Measurements from ENCODE around the gene PRKCD.

Gene PRKCD

DNA sequence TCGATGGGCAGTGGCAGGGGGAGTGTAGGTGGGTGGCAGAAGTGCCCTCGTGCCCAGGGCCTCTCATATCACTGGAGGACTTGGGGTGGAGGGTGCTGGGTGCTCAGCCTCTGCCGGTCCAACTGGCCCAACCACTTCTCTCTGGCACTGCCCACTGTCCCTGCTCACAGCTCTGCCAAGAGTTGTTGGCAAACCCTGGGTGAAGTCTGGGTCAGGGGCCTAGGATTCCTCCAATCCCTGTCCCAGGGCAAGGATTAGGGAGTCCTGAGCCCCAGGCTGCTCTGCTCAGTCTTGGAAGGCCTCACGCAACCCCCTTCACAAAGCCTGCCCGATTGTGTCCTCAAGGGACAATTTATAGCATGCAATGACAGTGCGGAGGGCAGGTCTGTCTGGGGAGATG, 5.2 kb upstream of the PRKCD start:
- no peak for DNase-seq (ENCODE audit: low spot score)

DNA sequence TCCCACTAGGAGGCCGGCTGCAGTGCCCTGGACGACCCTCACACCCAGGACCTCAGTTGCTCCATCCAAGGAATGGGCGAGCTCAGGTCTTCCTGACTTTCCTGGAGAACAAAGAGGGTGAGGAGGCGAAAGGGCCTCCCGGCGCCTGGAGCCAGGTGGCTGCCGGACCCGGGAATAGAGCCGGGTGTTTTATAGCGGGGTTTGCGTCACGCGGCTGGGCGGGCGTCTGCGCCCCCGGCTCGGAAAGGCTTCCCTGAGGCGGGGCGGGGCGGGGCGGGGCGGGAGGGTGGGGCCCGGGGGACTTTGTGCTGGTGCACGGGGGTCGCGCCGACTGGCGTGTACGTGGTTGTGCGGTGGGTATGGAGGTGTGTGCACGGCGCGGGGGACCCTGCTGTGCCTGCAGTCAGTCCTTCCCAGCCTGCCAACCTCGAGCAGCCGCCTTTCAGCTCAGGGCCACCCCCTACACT, 4.6 kb upstream of the PRKCD start:
- DNase-seq (ENCODE audit: low spot score), result no peak

DNA sequence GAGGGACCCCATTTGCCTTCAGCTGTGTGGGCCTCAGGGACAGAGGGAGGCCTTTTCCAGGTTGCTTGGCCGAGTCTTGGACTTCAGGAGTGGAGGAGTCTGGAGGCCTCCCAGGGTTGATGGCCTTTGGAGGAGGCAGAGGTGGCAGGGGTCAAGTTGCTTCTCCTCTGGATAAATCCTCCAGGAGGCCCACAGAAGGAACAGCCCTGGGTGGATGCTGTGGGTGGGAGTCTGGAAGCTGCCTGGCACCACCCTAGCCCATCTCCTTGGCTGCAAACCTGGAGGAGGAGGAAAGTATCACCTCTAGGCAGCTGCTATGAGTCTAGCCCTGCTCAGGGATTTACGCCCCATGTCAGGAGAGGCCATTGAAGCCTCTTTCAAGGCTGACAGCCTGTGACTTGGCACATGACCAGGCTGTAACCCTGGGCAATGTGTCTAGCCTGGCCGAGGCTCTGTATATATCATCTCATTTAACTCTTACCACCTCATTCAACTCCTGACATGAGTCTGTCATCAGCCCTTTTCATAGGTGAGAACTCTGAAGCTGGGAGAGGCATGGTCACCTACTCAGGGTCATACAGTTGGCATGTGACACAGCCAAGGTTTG, 2.9 kb upstream of the PRKCD start:
- no peak for DNase-seq (ENCODE audit: low spot score)

DNA sequence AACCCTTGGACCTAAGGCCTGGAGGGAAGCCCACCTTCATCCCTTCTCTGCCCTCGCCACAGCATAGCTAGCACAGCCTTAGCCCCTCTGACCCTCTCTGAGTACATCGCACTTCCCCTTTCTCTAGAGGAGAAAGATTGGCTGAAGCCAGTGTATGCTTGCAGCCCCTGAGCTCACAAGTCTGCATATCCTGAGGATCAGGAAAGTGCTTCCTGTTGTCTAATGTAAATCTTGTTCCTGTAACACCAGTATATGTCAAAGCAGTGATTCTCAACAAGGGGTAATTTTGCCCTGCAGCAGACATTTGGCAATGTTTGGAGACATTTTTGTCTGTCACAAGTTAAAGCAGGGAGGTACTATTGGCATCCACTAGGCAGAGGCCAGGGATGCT, 2.2 kb upstream of the PRKCD start:
- no peak for DNase-seq (ENCODE audit: low spot score)

DNA sequence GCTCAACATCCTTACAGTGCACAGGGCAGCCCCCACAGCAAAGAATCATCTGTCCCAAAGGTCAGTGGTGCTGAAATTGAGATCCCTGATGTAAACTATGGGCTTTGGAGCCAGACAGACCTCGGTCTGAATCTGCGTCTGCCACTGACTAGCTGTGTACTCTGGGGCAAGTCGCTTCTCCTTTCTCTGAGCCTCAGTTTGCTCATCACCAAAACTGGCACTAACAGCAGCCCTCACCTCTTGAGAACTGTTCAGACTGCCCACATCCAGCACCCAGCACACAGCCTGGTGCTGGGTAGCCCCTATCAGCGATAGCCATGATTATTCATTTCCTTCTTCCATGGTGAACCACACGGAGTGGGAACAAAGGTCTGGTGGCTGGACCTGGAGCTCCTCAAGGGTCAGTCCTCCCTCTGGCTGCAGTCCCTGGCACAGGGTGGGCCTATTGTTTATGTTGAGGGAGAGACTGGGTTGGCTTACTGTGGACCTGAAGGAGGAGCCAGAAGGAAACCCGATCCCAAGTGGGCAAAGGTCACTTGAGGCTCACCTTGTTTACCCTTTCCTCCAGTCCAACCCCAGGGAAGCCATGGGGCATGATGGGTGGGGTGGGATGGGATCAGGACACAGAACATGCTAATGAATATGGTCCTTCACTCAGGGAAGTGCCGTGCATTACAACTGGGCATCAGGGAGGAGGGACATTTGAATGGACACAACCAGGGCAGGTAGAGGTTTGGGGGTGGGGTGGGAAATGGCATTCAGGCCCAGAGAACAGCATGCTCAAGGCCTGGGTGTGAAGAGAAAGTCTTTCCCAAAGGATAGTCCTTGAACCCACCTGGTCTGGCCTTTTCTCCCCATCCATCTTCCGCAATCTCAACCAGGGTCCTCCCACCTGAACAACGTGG, 1.6 kb upstream of the PRKCD start:
- peak; percentile 16 for DNase-seq (ENCODE audit: low spot score)

DNA sequence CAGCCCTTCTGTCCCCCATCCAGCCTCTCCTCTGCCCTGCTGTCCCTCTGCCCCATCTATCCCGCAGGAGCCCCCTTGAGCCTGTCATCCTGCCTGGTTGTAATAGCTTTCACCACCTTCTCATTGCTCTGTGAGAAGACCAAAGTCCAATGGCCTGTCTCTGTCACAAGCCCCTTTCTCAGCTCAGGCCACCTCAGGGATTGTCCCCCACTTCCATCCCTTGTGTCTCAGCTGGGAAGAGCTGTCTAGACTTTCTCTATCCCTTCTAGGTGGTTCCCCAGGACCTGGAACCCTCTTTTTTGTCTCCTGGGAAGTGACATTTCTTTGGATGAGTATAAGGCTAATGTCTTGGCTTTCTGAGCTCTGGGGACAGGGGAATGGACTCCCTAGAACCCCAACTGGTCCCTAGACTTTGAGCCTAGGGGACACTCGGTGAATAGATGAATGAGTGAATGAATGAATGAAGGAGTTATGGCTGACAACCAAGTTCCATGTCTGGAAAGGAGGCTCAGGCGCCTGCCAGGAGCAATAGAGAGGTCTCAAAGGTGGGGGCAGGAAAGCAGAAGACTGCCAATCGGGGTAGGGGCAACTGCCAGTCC, 849 bp upstream of the PRKCD start:
- no peak for DNase-seq (ENCODE audit: low spot score)

DNA sequence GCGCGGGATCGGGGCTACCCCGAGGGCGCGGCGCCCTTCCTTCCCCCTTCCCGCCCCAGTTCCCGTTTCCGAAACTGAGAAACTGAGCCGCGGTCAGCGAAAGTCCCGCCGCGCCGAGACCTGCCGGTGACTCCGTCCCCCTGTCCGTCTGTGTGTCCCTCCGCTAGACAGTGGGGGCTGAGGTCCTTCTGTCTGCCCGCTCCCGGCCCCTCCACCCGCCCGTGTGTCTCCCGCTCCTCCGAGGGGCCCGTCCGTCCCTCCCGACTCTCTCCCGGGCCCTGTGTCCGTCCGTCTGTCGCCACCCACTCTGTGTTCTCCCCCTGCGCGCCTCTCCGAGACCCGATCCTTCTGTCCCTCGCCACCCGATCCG, 426 bp downstream of the PRKCD start:
- DNase-seq (ENCODE audit: low spot score), result peak; percentile 20

DNA sequence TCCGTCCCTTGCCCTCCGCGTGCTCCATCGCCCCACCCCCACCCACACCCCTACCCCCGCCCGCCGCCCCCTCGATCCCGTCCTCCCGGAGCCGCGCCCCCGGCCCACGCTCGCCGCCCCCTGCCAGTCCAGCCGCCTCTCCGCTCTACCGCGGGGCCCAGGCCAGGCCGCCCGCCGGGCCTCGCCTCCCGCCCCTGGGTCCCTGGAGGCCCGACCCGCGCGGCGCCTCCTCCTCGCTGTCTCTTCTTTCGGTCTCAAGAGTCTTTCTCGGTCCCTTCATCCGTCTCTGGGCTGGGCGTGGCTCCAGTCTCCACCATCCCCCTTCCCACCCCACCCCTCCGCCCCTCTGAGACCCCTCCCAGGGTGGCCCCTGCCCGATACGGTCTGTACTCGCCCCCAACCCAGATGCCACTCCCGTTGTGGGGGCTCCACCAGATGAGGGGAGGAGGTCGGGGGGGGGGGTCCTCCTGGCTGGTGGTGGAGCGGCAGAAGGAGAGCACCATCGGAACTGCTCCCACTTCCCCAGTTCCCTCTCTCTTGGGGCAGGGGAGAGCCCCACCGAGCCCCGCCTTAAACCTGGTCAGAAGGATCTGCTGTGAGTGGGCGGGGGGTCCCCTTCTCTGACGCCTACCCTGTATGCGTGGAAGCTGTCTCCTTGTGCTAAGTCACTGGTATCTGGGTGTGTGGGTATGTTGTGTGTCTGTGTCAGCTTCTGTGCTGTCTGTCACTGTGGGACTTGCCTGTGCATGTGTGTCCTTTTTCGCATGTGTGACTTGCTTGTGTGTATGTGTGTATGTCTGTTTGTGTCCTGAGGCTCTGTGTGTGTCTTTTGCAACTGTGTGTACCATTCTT, 1.0 kb downstream of the PRKCD start:
- DNase-seq (ENCODE audit: low spot score), result peak; percentile 57

DNA sequence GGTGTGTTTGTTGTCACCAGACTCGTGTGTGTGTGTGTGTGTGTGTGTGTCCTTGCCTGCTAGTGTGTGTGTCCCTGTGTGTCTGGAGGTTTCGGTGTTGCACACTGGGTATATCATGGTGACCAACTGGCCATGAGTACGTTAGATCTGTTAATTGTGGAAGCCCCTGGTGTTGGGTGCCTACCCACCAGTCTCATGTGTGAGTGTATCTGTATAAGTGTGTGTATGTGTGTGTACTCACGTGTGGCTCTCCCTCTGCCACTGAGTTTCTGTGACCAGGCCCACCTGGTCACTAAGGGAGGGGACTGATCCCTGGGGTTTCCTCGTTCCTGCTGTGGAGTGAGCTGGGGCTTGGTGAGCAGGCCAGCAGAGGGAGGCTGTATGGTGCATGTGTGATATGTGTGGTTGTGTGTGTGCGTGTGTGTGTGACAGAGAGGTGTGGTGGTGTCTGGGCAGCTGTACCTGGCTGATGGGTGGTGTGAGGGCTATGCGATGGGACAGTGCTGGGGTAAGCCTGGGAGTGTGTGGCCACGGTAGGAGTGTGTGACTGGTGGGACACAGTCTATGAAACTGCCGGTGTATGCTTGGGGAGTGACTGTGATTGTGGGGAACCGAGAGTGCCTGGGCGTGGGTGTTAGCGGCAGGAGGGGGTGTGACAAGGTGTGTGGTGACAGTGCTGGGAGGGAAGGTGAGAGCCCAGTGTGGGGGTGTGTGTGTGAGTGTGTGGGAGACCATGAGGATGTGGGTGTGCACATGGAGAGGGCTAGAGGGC, 1.8 kb downstream of the PRKCD start:
- no peak for DNase-seq (ENCODE audit: low spot score)

DNA sequence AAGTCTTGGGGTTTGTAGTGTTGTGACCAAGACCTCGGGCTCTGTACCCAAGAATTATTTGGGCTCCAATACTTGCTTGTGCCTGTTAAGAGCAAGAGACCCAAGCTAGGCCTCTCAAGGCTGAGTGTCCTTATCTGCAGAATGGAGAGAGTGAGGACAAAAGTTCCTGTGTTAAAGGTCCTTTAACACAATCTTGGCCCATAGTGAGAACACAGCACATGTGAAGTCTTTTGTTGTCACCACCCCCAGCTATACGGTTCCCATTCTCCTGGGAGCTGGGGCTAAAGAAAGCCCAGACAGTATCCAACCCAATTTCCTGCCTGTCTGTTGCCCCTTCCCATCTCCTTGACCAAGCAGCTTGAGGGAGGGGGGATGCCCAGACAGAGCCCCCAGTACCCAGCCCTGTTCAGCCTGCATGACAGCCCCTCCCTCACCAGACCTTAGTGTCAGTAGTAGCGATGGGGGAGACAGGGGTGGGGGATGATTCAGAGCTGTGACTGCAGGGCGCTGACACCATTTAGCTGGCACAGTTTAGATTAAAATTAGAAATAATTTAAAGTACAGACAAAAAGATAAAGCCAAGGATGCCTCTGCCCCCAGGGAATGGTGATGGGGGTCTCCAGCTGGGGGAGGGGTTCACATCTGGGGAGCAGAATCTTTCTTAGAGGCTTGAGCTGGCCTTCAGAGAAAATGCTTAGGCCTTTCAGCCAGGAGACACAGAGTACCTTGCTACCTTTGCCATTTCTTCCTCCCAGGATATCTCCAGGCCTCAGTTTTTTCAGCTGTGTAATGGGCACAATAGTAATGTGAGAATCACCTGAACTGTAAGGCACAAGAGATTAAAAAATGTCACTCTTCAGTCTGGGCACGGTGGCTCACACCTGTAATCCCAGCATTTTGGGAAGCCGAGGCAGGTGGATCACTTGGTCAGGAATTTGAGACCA, 2.7 kb downstream of the PRKCD start:
- DNase-seq (ENCODE audit: low spot score), result no peak

DNA sequence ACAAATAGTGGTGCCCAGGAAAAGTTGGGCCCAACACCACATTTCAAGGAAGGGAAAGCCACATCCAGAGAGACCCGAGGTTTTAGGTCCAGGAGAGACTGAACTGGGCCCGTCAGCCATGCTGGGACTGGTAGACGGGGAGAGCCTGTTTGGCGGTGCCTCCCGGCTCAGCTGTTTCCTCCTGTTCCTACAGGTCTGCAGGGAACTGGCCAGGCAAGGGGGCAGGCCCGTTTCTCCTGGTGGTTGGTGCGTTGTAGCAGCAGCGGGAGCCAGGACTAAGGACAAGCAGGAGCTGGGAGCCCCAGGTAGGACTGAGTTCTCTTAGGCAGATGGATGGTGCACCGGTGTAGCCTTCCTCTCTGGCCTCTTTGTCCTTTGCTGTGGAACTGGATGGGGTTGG, 3.9 kb downstream of the PRKCD start:
- DNase-seq (ENCODE audit: low spot score), result no peak

DNA sequence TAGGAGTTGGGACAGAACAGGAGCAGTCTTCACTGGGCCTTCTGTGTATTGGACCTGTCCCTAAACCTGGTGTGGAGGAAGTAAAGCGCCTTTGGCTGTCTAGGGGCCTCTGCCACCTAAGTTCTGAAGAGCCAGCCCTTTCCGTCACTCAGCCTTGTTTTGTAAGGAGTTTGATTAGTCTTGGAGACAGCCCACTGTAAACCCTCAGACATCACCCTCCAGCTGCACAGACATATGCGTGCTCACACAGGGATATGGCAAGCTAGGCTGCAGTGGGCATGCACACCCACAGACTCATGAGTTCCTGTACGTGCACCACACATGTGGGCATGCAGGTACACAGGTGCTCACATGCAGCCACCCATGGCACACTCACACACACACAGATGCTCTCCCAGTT, 5.2 kb downstream of the PRKCD start:
- no peak for DNase-seq (ENCODE audit: low spot score)

DNA sequence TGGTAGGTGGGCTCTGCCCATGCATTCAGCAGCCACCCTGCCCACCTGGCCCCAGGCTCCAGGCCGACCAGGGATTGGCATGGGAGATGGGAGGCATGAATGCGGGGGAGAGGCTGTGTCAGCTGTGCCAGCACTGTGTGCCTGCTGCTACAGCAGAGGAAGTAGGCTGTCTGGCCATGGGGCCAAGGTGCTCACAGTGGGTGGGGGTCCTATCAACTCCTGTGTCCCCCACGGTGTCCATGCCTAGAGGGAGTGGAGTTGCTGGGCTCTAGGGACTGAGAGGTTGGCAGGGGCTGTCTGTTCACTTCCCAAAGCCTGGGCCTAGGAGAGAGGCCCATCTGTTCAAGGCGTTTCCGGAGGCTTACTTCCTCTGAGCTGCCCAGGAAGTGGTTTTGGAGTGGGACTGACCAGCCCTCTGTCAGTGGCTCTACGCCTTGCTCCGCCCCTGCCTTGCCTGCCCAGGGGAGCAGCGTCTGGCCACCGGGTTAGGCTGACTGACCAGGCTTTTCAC, 5.8 kb downstream of the PRKCD start:
- no peak for DNase-seq (ENCODE audit: low spot score)

DNA sequence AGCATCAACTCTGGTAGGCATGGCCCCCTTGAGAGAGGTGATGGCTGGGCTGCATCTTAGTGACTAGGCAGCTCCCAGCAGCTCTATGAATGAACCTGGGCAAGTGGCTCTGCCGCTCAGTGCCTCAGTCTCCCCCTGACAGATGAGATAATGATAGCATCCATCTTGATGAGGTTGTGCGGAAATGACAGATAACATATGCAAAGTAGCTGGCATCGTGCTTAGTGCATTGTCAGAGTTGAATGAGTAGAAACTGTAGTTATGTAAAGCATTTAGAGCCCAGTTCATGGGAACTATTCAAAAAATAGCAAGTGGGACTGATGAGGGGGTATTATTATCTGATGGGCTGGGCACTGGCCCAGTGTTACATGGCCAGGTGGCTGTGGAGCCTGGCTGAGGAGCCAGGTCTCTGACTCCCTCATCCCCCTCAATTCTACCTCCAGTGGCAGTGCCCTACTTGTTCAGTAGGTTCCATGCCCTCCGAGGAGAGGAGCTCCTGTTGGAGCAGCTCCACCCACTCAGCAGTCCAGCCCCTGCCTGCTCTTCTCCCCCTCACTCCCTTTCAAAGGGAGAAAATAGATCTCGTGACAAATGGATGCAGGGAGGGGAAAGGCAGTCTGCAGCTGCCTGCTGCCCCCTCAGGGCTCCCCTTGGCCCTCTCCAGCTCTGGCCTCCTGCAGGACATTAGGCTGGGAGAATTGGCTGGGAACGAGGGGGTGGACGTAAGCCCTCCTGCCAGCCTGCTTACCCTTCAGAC, 6.6 kb downstream of the PRKCD start:
- DNase-seq (ENCODE audit: low spot score), result no peak

DNA sequence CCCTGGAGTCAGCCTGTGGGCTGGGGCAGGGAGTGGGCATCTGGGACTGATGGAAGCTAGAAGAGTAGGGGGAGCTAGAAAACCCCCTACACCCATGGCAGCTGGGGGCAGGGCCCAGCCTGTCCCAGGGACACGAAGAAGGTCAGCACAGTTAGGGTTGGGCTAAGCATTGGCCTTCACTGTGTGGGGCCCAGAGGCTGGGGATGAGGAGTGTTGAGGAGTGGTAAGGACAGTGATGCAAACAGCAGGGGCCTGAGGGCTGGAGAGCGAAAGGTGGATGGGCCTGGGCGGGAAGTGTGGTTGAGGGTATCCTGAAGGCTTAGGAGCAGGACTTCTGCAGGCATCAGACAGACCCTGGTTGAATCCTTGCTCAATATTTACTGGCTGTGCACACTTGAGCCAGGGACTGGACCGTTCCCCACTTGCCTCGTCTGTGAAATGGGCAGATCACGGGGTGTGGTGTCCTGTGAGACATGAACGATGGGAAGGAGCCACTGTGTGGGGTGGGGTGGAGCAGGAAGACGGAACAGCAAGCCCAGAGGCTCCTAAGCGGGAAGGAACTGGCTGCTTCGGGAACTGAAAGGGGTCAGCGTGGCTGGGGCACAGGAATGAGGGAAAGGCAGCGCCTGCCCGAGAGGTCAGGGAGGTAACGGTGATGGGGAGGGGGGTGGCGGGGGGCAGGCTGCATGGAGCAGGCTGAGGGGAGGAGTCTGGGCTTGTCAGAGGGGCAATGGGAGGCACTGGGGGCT, 7.3 kb downstream of the PRKCD start:
- no peak for DNase-seq (ENCODE audit: low spot score)

DNA sequence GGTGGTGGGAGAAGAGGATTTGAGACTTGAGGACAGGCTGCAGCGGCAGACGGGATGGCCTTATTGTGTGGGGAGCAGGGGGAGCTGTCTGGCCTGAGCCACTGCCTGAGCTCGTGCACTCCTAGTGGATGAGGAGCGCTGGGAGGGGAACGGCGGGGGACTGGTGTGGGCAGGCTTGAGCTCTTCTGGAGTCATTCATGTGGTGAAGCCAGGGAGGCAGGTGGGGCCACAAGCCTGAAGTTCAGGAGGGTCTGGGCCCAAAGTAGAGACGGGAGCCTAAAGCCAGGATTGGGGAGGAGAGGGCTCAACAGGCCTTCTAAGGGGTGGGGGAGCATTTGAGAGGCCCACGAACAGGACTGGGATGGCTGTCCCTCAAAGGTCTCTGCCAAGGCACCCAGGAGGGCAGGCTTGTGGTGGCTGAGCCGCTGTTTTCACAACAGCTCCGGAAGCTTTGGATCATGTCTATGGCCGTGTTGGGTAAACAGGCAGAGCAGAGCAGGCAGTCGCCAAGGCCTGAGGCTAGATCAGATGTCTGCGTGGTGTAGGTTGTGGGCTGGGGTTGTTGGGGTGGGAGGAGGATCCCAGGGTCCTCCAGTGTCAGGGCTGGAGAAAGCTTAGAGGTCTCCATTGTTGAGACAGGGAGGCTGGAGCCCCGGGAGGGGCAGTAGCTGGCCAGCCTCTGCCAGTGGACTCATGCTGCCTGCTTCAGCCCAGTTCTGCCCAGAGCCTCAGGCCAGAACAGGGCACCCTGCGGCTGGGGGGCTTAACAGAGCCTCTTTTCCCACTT, 8.2 kb downstream of the PRKCD start:
- DNase-seq (ENCODE audit: low spot score), result no peak

DNA sequence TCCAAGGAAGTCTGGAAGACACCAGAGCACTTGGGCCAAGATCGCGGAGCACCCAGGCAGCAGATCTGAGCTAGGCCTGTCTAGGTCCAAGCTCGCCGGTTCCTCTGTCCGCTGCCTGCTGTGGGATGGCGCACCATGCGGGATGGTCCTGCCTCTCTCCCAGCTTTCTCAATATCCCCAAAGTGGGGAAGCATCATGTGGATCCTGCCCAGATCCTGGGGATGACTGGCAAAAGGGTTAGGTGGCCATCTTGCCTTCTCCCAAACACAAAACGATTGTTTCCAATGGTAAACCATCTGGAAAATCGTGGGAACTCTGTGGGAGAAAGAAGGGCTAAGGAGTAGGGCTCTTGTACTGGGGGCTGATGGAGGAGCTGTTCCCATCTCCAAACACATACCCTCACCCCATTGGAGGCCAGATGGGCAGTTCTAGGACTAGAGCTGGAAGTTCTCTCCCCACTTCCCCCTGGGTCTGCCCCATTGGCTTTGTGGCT, 8.9 kb downstream of the PRKCD start:
- no peak for DNase-seq (ENCODE audit: low spot score)
